Astrocyte (in vitro differentiated cells and primary cell): ENCODE results near the gene NFIA. TPM values are rescaled to one million over a fixed set of nuclear protein-coding genes. Genes with fewer than 3 reads are reported as not detected.

Source experiments
- DNase-seq: peaks from one replicate; pipeline ENCODE4 v3.0.0-alpha.2; 2010; ENCODE audit warnings: low read depth
- FAIRE-seq: peaks from 2 replicates; lab custom pipeline; 2011; peaks lifted over from hg19 to GRCh38; lab: Jason Lieb, UNC
- H2AFZ ChIP-seq: 2 replicates; pipeline ENCODE4 v1.6.0; 2012; ENCODE audit warnings: low read depth, low read length, inconsistent platforms
- H3K27ac ChIP-seq: 2 replicates; pipeline ENCODE4 v1.5.1; 2011; ENCODE audit warnings: low read depth, low read length, inconsistent platforms
- H3K27me3 ChIP-seq: 2 replicates; pipeline ENCODE4 v1.6.0; 2011; ENCODE audit warnings: low read length, inconsistent platforms; ENCODE audit not compliant: insufficient read depth
- H3K36me3 ChIP-seq: 2 replicates; pipeline ENCODE4 v1.5.1; 2011; ENCODE audit warnings: low read length, inconsistent platforms; ENCODE audit not compliant: insufficient read depth
- H3K4me1 ChIP-seq: 2 replicates; pipeline ENCODE4 v1.5.1; 2011; ENCODE audit warnings: low read length, inconsistent platforms; ENCODE audit not compliant: insufficient read depth
- H3K4me2 ChIP-seq: 2 replicates; pipeline ENCODE4 v1.6.0; 2012; ENCODE audit warnings: low read length, inconsistent platforms
- H3K4me3 ChIP-seq: 2 replicates; pipeline ENCODE4 v1.5.1; 2011; ENCODE audit warnings: low read depth, mild to moderate bottlenecking, low read length, inconsistent platforms; ENCODE audit not compliant: insufficient read depth
- H3K79me2 ChIP-seq: 2 replicates; pipeline ENCODE4 v1.6.0; 2012; ENCODE audit warnings: mild to moderate bottlenecking, low read length, inconsistent platforms; ENCODE audit not compliant: insufficient read depth
- H3K9ac ChIP-seq: 2 replicates; pipeline ENCODE4 v1.6.0; 2012; ENCODE audit warnings: mild to moderate bottlenecking, low read length, inconsistent platforms
- H3K9me3 ChIP-seq: 2 replicates; pipeline ENCODE4 v1.5.1; 2012; ENCODE audit warnings: low read depth, mild to moderate bottlenecking, low read length, inconsistent platforms; ENCODE audit not compliant: insufficient read depth
- H4K20me1 ChIP-seq: 2 replicates; pipeline ENCODE4 v1.6.0; 2012; ENCODE audit warnings: low read length, inconsistent platforms; ENCODE audit not compliant: insufficient read depth
- H3K27ac Mint-ChIP-seq: one replicate; pipeline ENCODE4 v1.8.0; 2021; ENCODE audit warnings: mild to moderate bottlenecking, mixed read lengths; ENCODE audit not compliant: unreplicated experiment
- H3K27me3 Mint-ChIP-seq: one replicate; pipeline ENCODE4 v1.8.0; 2021; ENCODE audit warnings: low read depth, mixed read lengths; ENCODE audit not compliant: unreplicated experiment
- H3K36me3 Mint-ChIP-seq: one replicate; pipeline ENCODE4 v1.8.0; 2021; ENCODE audit warnings: low read depth, mixed read lengths; ENCODE audit not compliant: unreplicated experiment
- H3K4me1 Mint-ChIP-seq: one replicate; pipeline ENCODE4 v1.8.0; 2021; ENCODE audit warnings: low read depth, mixed read lengths; ENCODE audit not compliant: unreplicated experiment
- H3K4me3 Mint-ChIP-seq: one replicate; pipeline ENCODE4 v1.8.0; 2021; ENCODE audit warnings: mild to moderate bottlenecking, moderate library complexity, mixed read lengths; ENCODE audit not compliant: unreplicated experiment
- H3K9me3 Mint-ChIP-seq: one replicate; pipeline ENCODE4 v1.8.0; 2021; ENCODE audit warnings: mild to moderate bottlenecking, mixed read lengths; ENCODE audit not compliant: unreplicated experiment
- CTCF ChIP-seq: IDR thresholded peaks from 2 replicates; pipeline ENCODE4 v1.5.1; 2011; ENCODE audit warnings: low read depth, mild to moderate bottlenecking, inconsistent platforms, low read length, moderate library complexity; ENCODE audit not compliant: insufficient read depth
- EZH2 ChIP-seq: IDR thresholded peaks from 2 replicates; pipeline ENCODE4 v1.6.1; 2012; ENCODE audit warnings: mild to moderate bottlenecking, low read length, inconsistent platforms; ENCODE audit not compliant: insufficient read depth
- total RNA-seq: library from RNA; stranded (reverse); gene quantifications from 2 replicates; pipeline ENCODE4 v1.2.1, GENCODE V29; 2021

The NFIA gene
- total RNA-seq, 1 donor from 2014 or later: 4.6 TPM

DNA sequence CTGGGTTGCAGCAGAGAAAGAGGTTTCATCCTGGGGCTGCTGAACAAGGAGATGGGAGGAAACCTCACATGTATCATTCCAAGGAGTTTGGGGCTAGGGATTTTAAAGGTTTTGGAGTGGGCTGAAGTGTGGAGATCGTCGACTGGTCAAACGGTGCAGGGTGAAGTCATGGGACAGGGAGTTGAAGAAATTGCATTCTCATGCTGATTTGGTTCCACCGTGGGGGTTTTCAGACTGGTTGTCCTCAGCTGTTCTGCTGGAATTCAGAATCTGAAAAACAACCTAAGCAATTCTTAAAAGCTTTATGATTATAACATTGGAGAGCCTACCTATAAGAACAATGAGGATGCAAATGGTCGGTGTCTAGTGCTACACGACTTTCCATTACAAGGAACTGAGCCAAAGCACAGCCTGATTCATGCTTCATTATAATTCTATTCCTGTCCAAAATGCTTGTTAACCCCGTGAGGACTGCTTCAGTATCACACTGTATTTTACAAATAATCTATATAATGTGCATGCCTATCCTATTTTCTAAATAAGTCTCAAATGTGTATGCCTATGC, 399.9 kb downstream of the NFIA start:
- Histone ChIP-seq H3K27me3 (peaks cover 5% of the 10 kb centered on the region), H3K4me3 (no peak overlapping the region), H3K79me2 (no peaks in the 10 kb centered on the region), H3K27ac (no peak overlapping the region), H3K9me3 (no peaks in the 10 kb centered on the region), H2AFZ (no peak overlapping the region), H4K20me1 (no peaks in the 10 kb centered on the region), H3K4me2 (no peak overlapping the region), H3K9ac (no peak overlapping the region), H3K36me3 (no peaks in the 10 kb centered on the region), H3K4me1 (no peaks in the 10 kb centered on the region)
- Mint-ChIP-seq H3K27me3 (peaks cover 19% of the 10 kb centered on the region), H3K36me3 (no peaks in the 10 kb centered on the region), H3K4me3 (no peak overlapping the region), H3K27ac (no peak overlapping the region), H3K9me3 (no peaks in the 10 kb centered on the region), H3K4me1 (peaks cover 5% of the 10 kb centered on the region)
- DNase-seq (no peak), FAIRE-seq (no peak)
- no peak for TF ChIP-seq CTCF

GRCh38 chr1:61486783-61487536, 404.6 kb downstream of the NFIA start:
- no peaks in the 10 kb centered on the region for H3K9me3 ChIP-seq
- no peaks in the 10 kb centered on the region for H4K20me1 ChIP-seq
- no peak overlapping the region for H3K4me2 ChIP-seq
- no peak overlapping the region for H2AFZ ChIP-seq
- FAIRE-seq (no peak), DNase-seq (no peak)
- Mint-ChIP-seq H3K9me3 (no peaks in the 10 kb centered on the region), H3K4me1 (peaks cover 8% of the 10 kb centered on the region), H3K27me3 (peaks cover 21% of the 10 kb centered on the region), H3K4me3 (no peak overlapping the region), H3K27ac (no peak overlapping the region), H3K36me3 (no peaks in the 10 kb centered on the region)
- peaks cover 9% of the 10 kb centered on the region for H3K27me3 ChIP-seq
- H3K36me3 ChIP-seq: no peaks in the 10 kb centered on the region
- no peak overlapping the region for H3K4me3 ChIP-seq
- no peak overlapping the region for H3K27ac ChIP-seq
- TF ChIP-seq CTCF (no peak), EZH2 (no peak)
- H3K79me2 ChIP-seq: no peaks in the 10 kb centered on the region
- no peak overlapping the region for H3K9ac ChIP-seq
- H3K4me1 ChIP-seq: no peaks in the 10 kb centered on the region

DNA sequence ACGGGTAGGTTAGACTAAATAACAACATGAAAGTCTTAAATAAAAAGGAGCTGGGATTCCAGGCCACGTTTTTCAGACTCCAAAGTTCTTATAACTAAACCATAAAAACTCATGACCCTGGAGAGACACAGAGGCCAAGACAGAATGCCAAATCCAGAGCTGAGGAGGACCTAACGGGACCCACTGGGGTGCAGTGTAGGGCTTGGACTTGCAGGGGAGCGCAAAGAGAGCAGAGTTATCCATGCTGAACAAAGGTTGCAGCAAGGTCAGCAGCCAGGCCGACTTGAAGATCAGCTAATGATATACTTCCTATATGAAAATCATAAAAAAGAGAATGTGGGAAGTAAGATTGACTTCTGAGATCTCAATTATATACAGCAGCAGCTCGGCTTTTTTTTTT, 405.4 kb downstream of the NFIA start:
- TF ChIP-seq EZH2: no peak
- Histone ChIP-seq H3K27ac (no peak overlapping the region), H2AFZ (no peak overlapping the region), H3K36me3 (no peaks in the 10 kb centered on the region), H3K9ac (no peak overlapping the region), H3K4me1 (no peaks in the 10 kb centered on the region), H3K9me3 (no peaks in the 10 kb centered on the region), H4K20me1 (no peaks in the 10 kb centered on the region), H3K4me2 (no peak overlapping the region), H3K4me3 (no peak overlapping the region), H3K79me2 (no peaks in the 10 kb centered on the region), H3K27me3 (peaks cover 9% of the 10 kb centered on the region)
- FAIRE-seq (no peak), DNase-seq (no peak)
- H3K36me3 Mint-ChIP-seq: no peaks in the 10 kb centered on the region
- no peak overlapping the region for H3K4me3 Mint-ChIP-seq
- H3K4me1 Mint-ChIP-seq: peaks cover 6% of the 10 kb centered on the region
- H3K27ac Mint-ChIP-seq: no peak overlapping the region
- peaks cover 19% of the 10 kb centered on the region for H3K27me3 Mint-ChIP-seq
- no peaks in the 10 kb centered on the region for H3K9me3 Mint-ChIP-seq
